PFSK-1 (cell line): Measurements from ENCODE around the gene C2CD5.

ENCODE experiments used
- FOXP2 ChIP-seq: optimal IDR thresholded peaks from 2 replicates; pipeline ENCODE3; 2011; ENCODE audit warnings: borderline replicate concordance, control low read depth, inconsistent platforms; ENCODE audit not compliant: insufficient read depth; ENCODE audit errors: extremely low read length, extremely low read depth
- POLR2AphosphoS5 ChIP-seq: IDR thresholded peaks from 2 replicates; pipeline ENCODE4 v1.6.1; 2012; ENCODE audit warnings: low read depth, mild to moderate bottlenecking, control low read depth, low read length, moderate library complexity
- REST ChIP-seq, 2 experiments: IDR thresholded peaks; 2 replicates each; pipeline versions ENCODE4 v1.6.1 to v1.8.0; 2011 to 2012; ENCODE audit warnings: low read depth in 2 of 2, low read length in 2 of 2, control low read depth in 1 of 2, inconsistent platforms in 1 of 2, mild to moderate bottlenecking in 1 of 2, moderate library complexity in 1 of 2; ENCODE audit not compliant: insufficient read depth in 1 of 2
- SIN3A ChIP-seq: IDR thresholded peaks from 2 replicates; pipeline ENCODE4 v1.6.1; 2012; ENCODE audit warnings: mild to moderate bottlenecking, low read length, moderate library complexity, borderline replicate concordance; ENCODE audit not compliant: insufficient read depth
- TAF1 ChIP-seq: IDR thresholded peaks from 2 replicates; pipeline ENCODE4 v1.6.1; 2012; ENCODE audit warnings: low read length, control low read depth, borderline replicate concordance; ENCODE audit not compliant: insufficient read depth

C2CD5 gene

GRCh38 chr12:22518060-22518719, 26.2 kb downstream of the C2CD5 start:
- TF ChIP-seq SIN3A (peak; percentile 83; the same call in 1 of the 2 replicates), POLR2AphosphoS5 (no peak)

- TF ChIP-seq POLR2AphosphoS5 (no peak), REST (IDR thresholded peaks at IDR 0.05; ENCODE audit: insufficient read depth in 1 of 2, low read depth in 2 of 2, low read length in 2 of 2) (no peak), TAF1 (no peak), SIN3A (no peak)
These were observed 29.5 kb downstream of the C2CD5 start for GRCh38 chr12:22514875-22515274.

GRCh38 chr12:22505826-22506225, 38.5 kb downstream of the C2CD5 start:
- TF ChIP-seq FOXP2 (no peak), SIN3A (no peak), POLR2AphosphoS5 (no peak), TAF1 (no peak), REST (IDR thresholded peaks at IDR 0.05; ENCODE audit: insufficient read depth in 1 of 2, low read depth in 2 of 2, low read length in 2 of 2) (no peak)

- no peak for TF ChIP-seq FOXP2
- TF ChIP-seq SIN3A: no peak
- no peak for TF ChIP-seq TAF1
- no peak for TF ChIP-seq POLR2AphosphoS5
- TF ChIP-seq REST (IDR thresholded peaks at IDR 0.05; ENCODE audit: insufficient read depth in 1 of 2, low read depth in 2 of 2, low read length in 2 of 2): no peak
These were observed 44.2 kb downstream of the C2CD5 start for GRCh38 chr12:22500100-22500499.

- TF ChIP-seq SIN3A: no peak
- no peak for TF ChIP-seq POLR2AphosphoS5
- no peak for TF ChIP-seq FOXP2
- TF ChIP-seq REST (IDR thresholded peaks at IDR 0.05; ENCODE audit: insufficient read depth in 1 of 2, low read depth in 2 of 2, low read length in 2 of 2): no peak
- no peak for TF ChIP-seq TAF1
These were observed 44.9 kb downstream of the C2CD5 start for GRCh38 chr12:22499445-22499844.
